BE2C (cell line): ENCODE data around the gene RND2.
"Not testable (repeated sequence)": the region's sequence is repeated elsewhere in the genome, so short reads cannot be mapped to it uniquely, and the experiment has no call there.

Experiments
- DNase-seq: peaks from one replicate; pipeline ENCODE4 v3.0.0-alpha.2; 2020
- H3K27me3 ChIP-seq: fragments of 250-450 bp; sonication (Bioruptor Pico); 2 replicates; pipeline ENCODE4 v1.5.1; 2020; ENCODE audit warnings: mild to moderate bottlenecking
- H3K36me3 ChIP-seq: fragments of 250-450 bp; sonication (Bioruptor Pico); 2 replicates; pipeline ENCODE4 v1.5.1; 2020; ENCODE audit warnings: mild to moderate bottlenecking
- H3K4me1 ChIP-seq: fragments of 250-450 bp; sonication (Bioruptor Pico); 2 replicates; pipeline ENCODE4 v1.5.1; 2020
- H3K4me3 ChIP-seq: 2 replicates; pipeline ENCODE4 v1.5.1; 2011; ENCODE audit warnings: low read depth, low read length
- H3K9me3 ChIP-seq: fragments of 250-450 bp; sonication (Bioruptor Pico); 2 replicates; pipeline ENCODE4 v1.5.1; 2020
- TF ChIP-seq, protein P1 (sequence below): IDR thresholded peaks from 2 replicates; pipeline ENCODE4 v1.5.1; 2012; ENCODE audit warnings: mild to moderate bottlenecking, low read depth, low read length

RND2 gene

DNA sequence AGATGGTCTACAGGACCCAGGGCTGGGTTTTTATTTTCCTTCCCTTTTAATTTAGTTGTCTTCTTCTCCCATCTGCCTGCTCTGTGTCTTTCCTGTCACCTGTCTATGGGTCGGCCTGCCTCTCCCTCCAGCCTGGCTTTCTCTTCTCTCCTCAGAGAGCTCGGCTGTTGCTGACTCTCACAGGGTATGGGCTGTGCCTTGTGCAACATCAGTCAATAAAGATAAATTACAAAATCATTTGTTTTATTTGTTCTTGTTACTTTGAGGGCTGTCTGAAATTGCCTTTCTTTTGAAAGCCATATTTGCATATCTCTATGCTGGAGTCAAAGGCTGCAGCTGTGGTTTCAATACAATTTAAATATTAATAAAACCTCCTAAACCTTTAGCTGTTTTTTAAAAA lies 15.6 kb downstream of the RND2 start:
- H3K36me3 ChIP-seq, result peaks cover 5% of the 10 kb centered on the region; the same call in 1 of the 2 replicates
- no peak overlapping the region for H3K4me3 ChIP-seq
- no peak for DNase-seq
- H3K9me3 ChIP-seq, result no peaks in the 10 kb centered on the region
- TF ChIP-seq, protein P1, sequence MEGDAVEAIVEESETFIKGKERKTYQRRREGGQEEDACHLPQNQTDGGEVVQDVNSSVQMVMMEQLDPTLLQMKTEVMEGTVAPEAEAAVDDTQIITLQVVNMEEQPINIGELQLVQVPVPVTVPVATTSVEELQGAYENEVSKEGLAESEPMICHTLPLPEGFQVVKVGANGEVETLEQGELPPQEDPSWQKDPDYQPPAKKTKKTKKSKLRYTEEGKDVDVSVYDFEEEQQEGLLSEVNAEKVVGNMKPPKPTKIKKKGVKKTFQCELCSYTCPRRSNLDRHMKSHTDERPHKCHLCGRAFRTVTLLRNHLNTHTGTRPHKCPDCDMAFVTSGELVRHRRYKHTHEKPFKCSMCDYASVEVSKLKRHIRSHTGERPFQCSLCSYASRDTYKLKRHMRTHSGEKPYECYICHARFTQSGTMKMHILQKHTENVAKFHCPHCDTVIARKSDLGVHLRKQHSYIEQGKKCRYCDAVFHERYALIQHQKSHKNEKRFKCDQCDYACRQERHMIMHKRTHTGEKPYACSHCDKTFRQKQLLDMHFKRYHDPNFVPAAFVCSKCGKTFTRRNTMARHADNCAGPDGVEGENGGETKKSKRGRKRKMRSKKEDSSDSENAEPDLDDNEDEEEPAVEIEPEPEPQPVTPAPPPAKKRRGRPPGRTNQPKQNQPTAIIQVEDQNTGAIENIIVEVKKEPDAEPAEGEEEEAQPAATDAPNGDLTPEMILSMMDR, result no peak
- no peaks in the 10 kb centered on the region for H3K27me3 ChIP-seq
- H3K4me1 ChIP-seq, result peaks cover 7% of the 10 kb centered on the region

DNA sequence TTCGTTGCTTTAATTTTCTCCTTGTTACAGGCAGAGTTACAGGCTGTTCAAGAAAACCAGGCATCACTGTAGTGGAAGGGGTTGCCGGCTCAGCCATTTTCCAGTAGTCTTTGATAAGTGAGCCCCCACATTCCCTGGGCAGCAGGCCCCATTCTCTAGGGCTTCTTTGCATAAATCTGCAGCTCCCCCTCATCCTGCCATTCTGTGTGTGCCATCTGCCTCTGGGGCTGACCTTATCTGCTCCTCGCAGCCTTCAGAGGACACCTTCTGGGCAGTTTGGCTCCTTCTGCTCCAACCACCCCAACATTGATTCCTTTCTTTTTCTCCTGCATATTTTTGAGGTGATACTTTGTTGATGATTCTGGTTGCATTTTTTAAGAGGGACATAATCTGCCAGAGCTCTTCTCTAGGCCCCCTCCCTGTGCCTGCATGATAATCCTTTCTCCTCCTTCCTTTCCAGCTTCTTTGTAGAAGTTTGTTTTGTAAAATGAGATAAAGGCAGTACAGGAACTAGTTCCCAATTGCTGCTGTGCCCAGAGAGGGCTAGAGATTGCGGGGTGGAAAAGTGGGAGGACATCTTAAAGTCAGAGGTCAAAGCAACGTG lies 17.1 kb downstream of the RND2 start:
- Histone ChIP-seq H3K4me1 (peaks cover 7% of the 10 kb centered on the region), H3K4me3 (no peak overlapping the region), H3K27me3 (no peaks in the 10 kb centered on the region), H3K9me3 (no peaks in the 10 kb centered on the region), H3K36me3 (peaks cover 10% of the 10 kb centered on the region)
- TF ChIP-seq, protein P1, result no peak
- no peak for DNase-seq

DNA sequence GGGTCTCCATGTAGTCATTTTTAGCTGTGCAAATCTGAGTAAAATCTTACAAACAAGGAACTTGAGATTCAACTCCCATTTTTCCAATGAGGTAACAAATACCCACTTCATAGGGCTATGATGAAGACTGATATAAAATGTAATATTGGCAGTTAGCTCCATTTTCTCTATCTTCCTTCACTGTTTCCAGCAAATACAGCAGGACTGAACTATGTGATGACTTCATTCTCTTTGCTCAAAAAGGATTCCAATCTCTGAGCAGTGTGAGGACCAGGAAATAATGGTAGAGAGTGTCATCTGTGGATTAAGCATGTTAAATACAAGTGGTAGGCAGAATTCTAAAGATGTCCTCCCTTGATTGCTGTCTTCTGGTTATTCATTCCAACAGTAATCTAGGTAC lies 18.3 kb downstream of the RND2 start:
- DNase-seq, result no peak
- Histone ChIP-seq H3K4me3 (no peak overlapping the region), H3K36me3 (peaks cover 13% of the 10 kb centered on the region), H3K4me1 (peaks cover 7% of the 10 kb centered on the region), H3K27me3 (no peaks in the 10 kb centered on the region), H3K9me3 (no peaks in the 10 kb centered on the region)
- TF ChIP-seq, protein P1, result no peak

DNA sequence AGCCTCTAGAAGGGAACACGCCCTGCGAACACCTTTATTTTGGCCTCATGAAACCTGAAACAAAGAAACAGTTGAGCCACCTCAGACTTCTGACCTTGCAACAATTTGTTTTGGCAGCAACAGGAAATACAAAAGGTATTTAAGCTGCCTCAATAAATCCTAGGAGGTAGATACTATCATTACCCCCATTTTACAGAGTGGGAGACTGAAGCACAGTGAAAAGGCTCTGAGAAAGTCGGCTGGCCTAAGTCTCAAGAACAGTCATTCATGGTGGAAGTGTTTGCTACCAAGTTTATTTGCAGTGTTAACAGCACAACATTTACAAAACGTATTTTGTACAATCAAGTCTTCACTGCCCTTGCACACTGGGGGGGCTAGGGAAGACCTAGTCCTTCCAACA lies 19.0 kb downstream of the RND2 start:
- H3K4me3 ChIP-seq, result no peak overlapping the region
- no peaks in the 10 kb centered on the region for H3K27me3 ChIP-seq
- TF ChIP-seq, protein P1, result no peak
- peaks cover 13% of the 10 kb centered on the region for H3K36me3 ChIP-seq
- no peak for DNase-seq
- H3K4me1 ChIP-seq, result peaks cover 7% of the 10 kb centered on the region
- no peaks in the 10 kb centered on the region for H3K9me3 ChIP-seq

DNA sequence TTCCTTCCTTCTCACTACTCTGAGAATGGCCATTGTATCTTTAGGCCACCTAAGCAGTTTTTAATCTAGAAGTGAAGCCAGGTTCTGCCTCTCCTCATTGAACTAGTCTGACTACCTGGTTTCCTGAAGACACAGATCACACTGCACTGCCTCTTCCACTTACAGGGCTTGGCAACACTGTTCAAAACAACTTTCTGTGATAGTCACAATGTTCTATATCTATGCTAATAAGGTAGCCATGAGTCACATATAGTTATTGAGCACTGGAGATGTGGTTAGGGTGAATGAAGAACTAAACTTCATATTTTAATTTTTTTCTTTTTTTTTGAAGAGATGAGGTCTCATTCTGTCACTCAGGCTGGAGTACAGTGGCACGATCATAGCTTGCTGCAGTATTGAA lies 26.9 kb downstream of the RND2 start:
- H3K36me3 ChIP-seq, result peaks cover 35% of the 10 kb centered on the region

DNA sequence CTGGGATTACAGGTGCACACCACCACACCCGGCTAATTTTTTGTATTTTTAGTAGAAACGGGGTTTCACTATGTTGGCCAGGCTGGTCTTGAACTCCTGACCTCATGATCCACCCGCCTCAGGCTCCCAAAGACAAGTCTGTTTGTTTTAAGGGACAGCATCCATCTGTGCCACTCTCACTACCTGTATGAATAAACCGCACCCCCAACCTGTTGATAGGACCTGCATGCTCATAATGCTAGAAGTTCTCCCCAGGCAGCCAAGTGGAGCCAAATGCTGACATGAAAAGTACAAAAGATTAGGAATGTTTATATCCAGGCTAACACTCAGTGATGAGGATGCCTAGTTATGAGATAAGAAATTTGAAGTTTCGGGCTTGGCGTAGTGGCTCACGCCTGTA lies 28.0 kb downstream of the RND2 start:
- H3K36me3 ChIP-seq, result peaks cover 32% of the 10 kb centered on the region
- not testable (repeated sequence) for H3K4me3 ChIP-seq, H3K9me3 ChIP-seq, DNase-seq, H3K4me1 ChIP-seq, H3K27me3 ChIP-seq

More for the DNA sequence above, 26.9 kb downstream of the RND2 start:
- no peak for DNase-seq
- Histone ChIP-seq H3K27me3 (no peaks in the 10 kb centered on the region), H3K4me3 (no peak overlapping the region), H3K4me1 (no peaks in the 10 kb centered on the region), H3K9me3 (no peaks in the 10 kb centered on the region)
- TF ChIP-seq, protein P1, result no peak
